SU-DHL-6 (cell line): Measurements from ENCODE around the gene ASB16.

Source experiments
- CTCF ChIP-seq: fragments of 200-600 bp; sonication (generic); IDR thresholded peaks from one replicate; pipeline ENCODE4 v1.5.1; 2017; ENCODE audit warnings: antibody characterized with exemption, mild to moderate bottlenecking, low read length, moderate library complexity; ENCODE audit not compliant: insufficient read depth, poor library complexity, severe bottlenecking
- EZH2phosphoT487 ChIP-seq: fragments of 200-600 bp; sonication (generic), shearing (Covaris generic); conservative IDR thresholded peaks from 2 replicates; pipeline ENCODE4 v1.6.1; 2018; ENCODE audit warnings: mild to moderate bottlenecking, antibody characterized with exemption, low read length, moderate library complexity, mixed read lengths

- TF ChIP-seq CTCF (no peak), EZH2phosphoT487 (no peak)
These were observed 50.8 kb downstream of the ASB16 start for GRCh38 chr17:44221084-44221861.
